HG02981 (cell line): Measurements from ENCODE around the gene SYTL3.
A peak's percentile ranks its signal among the peaks of the same experiment; 100 is the strongest.
"Not testable (repeated sequence)": the region's sequence is repeated elsewhere in the genome, so short reads cannot be mapped to it uniquely, and the experiment has no call there.

Source experiments
- ATAC-seq: cut with Tn5 transposase; IDR thresholded peaks from one replicate; pipeline ENCODE4 v1.9.1; 2021; ENCODE audit warnings: mild to moderate bottlenecking, moderate library complexity; ENCODE audit not compliant: unreplicated experiment

SYTL3 gene

DNA sequence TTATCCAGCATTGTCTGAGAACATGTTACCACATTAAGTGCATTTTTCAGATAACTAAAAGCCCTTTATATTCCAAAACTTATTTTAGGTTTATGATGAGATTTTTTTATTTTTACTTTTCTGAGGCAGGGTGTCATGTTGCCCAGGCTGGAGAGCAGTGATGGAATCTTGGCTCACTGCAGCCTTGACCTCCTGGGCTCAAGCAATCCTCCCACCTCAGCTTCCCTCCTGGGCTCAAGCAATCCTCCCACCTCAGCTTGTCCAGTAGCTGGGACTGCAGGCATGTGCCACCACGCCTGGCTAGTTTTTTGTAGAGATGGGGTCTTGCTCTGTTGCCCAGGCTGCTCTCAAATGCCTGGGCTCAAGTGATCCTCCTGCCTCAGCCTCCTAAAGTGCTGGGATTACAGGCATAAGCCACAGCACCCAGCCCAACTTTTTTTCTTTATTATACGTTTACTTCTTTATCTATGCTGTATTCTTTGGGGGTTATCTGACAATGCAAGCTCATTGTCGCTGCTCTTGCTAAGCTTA lies 11.5 kb upstream of the SYTL3 start:
- no peak for ATAC-seq

DNA sequence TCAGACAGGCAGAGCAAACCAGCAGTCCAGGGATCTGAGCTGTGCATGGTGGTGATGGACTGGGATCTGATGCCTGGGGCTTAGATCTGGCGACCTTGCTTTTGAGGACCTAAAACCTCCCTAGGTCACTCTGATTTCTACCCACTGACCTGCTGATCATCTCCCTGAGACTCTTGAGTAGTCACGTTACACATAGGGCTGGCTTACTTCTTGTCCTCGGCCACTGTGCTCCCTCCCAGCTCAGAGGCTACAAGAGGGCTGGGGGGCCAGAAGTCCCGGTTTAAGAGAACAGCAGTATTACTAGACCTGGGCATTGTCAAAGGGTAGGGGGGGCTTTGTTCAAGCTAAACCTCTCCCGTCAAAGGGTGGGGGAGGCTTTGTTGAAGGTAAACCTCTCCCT lies 10.8 kb upstream of the SYTL3 start:
- no peak for ATAC-seq

DNA sequence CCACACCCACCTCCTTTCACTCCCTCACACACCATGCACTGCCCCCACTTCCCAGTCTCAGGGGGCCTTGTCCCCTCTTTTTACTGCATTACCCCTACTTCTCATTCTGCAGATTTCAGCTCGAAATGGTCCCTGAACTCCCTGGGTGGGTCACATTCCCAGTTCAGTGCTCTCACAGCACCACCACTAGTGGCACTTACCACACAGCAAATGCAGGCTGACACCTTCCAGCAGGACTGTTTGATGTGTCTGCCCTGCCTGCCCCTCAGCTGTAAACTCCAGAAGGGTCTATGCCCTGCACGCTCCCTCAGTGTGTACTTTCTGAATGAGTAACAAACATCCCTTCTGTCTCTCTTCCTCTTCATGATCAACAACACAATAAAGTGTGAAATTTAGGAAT lies 9.3 kb upstream of the SYTL3 start:
- no peak for ATAC-seq

DNA sequence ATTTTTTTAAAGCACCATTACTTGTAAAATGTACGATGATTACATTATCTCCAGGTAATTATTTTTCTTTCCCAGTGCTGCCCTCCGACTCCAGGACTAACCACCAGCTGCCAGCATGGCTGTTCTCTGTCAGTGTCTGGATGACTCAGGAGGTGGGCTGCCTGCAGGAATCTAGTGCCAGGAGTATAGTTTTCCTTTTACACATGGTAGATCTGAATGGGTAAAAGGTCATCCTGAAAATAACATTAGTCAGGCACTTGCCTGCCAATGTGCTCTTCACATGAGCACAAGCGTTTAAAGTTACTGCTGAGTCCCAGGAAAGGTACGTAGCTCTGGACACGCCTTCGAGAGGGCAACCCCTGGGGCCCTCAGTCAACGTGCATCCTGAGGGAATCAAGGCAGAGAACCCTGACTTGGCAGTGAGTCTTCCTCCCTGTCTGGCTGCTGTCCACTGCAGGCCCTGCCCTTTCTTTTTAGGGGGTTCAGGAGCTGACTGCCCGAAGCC lies 7.7 kb upstream of the SYTL3 start:
- no peak for ATAC-seq

DNA sequence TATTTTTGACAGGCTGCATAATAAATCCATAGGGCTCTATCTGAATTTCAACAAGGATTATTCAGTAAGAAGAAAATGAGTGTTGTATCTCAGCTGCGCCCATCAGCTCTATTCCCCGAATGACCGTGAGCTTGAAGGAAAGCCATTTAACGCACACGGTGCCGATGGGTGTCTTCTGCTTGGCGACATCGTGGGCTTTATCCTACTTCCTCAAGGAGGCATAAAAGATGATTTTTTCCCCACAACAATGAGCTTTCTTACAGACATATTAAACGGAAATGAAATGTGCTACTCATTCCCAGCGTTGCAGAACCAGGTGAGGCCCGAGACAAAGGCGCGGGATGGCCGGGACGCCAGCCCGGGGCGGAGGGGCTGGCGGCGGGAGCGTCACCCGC lies 6.0 kb upstream of the SYTL3 start:
- no peak for ATAC-seq

DNA sequence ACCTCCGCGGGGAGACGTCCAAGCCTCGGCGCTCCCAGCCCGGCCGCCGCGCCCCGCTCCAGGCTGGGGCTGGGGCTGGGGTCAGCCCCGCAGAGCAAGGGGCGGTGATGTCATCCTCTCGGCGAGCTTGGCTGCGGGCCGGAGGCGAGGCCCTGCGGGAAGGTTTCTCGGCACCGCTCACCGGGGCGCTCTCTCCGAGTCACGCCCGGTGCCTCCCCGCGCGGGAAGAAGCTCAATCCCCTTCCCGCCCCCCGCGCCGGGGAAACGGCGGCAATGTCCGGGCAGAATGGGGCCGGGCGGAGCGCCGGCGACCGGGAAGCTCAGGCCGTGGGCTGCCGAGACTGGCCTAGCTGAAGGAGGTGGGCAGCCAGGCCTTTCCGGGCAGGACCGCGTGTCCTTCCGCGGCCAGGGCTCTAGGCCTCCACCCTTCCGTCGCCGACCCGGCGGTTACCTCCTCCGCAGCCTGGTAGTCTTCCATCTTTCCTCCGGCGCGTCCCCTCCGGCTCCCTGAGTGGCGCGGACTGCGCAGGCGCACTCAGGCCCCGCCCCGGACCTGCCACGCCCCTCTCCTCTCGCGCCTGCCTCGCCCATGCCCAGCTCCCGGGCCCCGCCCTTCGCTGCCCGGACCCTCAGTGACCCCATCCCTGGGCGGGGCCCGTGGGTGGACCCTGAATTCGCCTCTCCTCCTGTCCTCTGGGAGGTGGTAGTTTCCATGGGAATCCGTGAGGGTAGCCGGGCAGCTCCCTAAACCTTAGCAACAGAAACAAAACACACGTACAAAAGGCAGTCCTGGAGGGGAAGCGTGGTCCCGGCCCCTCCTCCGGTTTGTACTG lies 5.4 kb upstream of the SYTL3 start, which contains the start of gene DYNLT1:
Gene DYNLT1 (minus strand): TSS at position 513 of the 833 bp plus-strand sequence. CDS start 35 bp downstream, at position 478.
- ATAC-seq: peak; percentile 47

DNA sequence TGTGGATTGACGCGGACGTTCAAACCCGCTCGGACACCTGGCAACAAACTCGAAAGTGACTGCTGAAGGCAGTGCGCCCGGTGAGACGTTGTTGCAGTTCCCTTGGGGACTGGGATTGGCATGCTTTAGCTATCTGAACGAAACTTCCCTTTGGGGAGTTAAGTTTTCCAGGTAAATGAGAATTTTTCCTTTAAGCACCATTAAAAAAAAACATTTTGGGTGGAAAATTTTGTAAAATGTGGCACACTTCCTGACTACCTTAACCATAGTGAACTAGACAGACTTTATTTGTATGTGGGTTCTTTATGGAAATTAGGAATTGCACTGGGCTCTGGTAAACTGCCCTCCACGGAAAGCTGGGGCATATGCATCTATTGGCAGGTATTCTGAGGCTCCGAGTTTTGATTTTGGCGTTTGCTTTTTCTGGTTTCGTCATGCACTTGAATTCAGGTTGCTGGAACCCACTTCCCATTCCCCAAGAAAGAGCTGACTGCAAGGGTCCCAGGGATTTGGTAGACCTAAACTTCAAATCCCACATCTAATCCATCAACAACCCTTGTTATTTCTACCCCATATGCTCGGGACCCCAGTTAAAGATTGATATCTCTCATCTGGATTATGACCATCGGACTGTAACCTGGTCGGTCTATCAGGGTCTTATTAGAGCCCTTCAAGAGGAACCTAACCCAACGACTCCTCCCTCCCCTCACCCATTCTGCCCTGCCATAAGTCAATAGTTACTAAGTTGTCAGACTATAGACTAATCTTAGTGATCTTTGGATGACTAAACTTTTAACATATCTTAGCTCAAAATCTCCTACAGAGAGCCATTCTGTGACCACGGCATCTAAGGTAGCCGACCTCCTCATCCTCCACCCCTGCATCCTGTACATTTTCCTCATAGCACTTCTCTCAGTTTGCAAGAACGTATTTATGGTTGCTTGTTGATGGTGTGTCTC lies 4.5 kb upstream of the SYTL3 start:
- no peak for ATAC-seq

DNA sequence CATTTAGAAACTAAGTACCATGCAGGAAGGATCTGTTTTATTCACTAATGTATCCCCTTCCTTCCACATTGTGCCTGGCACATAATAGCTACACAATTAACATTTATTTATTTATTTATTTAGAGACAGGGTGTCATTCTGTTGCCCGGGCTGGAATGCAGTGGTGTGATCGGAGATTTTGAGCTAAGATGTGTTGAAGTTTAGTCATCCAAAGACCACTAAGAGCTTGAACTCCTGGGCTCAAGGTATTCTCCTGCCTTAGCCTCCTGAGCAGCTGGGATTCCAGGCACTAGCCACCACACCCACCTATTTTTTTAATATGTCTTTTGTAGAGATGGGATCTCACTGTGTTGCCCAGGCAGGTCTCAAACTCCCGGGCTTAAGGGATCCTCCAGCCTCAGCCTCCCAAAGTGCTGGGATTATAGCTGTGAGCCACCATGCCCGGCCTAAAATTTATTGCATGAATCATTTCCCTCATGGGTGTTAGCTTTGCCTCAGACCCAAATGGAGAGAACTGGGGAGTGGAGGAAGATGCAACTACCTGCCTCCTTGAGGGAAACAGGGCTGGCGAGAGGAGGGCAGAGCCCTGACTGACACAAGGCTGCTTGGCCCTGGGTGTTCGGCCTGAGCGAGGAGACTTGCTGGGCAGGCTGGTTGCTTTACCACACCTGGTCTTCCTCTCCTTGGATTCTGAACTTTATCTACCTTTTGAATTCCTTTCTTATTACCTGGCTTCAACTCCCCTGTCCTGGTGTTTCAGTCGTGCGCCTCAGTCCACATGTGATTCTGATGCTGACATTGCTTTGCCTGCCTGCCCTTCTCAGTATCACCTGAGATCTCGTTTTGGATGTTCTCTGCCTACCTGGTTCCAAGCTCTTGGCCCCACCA lies 3.6 kb upstream of the SYTL3 start:
- no peak for ATAC-seq

DNA sequence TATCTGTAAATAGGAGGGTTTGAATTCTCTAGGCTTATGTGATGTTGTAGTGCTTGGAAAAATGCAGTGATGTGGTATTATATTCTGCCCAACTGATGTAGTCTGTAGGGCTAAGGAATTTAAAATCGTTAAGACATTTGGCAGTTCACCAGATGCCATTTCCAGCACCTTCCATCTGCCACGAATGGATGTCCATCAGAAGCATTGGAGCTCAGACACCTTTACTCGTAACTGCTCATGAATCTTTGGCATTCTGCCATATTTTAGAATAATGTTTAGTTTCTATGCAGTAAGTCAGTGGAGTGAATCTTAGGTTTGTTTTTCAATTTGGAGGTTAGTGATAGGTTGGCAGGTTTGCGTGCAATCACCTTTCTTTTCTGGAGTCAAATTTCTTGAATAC lies 2.4 kb upstream of the SYTL3 start:
- no peak for ATAC-seq

DNA sequence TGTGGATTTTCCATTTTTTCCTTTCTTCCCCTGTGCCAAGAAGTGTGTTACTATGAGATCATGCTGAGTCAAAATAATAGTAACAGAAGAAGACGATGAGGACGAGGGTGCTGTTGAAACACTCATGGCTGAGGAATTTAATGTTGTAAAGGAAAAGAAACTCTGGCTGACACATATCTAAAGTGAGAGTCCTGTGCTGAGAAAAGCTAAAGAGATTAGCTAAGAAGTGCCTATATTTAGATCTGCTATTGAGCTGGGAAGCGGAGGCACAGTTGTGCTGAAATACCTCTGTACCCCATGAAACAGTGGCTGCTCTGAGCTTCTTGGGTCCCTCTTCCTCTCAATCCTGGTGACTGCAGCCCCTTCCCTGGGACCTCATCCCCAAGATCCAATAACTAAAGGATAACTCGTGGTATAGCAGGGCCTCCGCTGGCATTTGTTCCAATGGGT lies 1.1 kb upstream of the SYTL3 start:
- peak; percentile 21 for ATAC-seq

DNA sequence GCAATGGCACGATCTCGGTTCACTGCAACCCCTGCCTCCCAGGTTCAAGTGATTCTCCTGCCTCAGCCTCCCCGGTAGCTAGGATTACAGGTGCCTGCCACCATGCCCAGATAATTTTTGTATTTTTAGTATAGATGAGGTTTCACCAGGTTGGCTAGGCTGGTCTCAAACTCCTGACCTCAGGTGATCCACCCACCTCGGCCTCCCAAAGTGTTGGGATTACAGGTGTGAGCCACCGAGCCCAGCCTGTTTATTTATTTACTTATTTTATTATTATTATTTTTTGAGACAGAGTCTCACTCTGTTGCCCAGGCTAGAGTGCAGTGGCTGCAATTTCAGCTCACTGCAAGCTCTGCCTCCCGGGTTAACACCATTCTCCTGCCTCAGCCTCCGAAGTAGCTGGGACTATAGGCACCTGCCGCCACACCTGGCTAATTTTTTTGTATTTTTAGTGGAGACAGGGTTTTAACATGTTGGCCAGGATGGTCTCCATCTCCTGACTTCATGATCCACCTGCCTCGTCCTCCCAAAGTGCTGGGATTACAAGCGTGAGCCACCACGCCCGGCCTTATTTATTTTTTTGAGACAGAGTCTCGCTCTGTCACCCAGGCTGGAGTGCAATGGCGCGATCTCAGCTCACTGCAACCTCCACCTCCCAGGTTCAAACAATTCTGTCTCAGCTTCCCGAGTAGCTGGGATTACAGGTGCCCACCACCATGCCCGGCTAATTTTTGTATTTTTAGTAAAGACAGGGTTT lies 2.3 kb downstream of the SYTL3 start:
- not testable (repeated sequence) for ATAC-seq

DNA sequence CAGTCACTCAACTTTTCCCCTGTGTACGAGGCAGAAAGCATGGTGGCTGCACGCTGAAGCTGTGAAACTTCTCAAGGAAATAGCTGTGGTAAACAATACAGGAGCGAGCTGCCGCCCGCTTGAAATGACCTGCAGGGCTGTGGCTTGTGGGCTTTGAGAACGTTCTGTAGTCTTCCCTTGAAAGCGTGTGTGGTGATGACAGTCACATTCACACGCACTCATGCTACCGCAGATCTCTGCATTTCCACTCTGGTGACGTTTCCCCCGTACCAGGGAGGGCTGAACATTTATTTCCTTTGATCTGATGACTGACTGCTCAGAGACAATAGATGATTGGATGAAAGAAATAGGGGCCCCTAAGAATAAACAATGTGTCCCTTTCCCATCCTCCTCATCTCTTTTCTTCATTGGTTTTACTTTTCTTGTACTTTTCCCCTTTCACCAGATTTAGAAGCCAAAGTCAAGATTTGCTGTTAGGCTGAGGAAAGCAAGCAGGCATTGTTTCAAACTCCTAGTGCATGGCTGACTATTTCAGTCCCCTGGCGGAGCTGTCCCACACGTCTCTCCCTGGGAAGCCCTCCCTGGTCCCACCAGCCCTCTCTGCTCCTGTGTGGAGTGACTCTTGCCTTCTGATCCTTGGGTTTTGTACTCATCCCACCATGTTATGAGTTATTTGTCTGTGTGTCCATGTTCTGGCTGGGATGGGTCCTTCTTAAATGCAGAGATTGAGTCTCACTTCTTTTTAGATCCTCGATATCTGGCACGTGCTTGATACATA lies 3.9 kb downstream of the SYTL3 start:
- ATAC-seq: peak; percentile 50

DNA sequence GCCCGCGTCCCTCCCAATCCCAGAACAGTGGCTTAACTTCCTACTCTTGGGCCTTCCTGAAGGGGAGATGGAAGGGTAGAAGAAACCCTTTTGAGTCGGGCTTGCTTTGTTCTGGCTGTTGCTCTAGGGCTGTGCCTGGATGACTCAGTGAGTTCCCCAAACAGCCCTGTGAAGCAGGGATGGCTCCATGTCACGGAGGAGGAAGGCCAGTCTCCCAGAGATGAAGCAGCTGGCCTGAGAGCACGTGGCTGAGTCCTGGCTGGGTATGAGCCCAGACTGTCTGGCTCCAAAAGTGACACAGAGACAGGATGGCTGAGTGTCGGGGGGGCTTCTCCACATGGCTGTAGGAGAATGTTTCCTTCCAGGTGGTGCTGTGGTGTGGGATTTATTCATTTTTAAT lies 4.6 kb downstream of the SYTL3 start:
- no peak for ATAC-seq

DNA sequence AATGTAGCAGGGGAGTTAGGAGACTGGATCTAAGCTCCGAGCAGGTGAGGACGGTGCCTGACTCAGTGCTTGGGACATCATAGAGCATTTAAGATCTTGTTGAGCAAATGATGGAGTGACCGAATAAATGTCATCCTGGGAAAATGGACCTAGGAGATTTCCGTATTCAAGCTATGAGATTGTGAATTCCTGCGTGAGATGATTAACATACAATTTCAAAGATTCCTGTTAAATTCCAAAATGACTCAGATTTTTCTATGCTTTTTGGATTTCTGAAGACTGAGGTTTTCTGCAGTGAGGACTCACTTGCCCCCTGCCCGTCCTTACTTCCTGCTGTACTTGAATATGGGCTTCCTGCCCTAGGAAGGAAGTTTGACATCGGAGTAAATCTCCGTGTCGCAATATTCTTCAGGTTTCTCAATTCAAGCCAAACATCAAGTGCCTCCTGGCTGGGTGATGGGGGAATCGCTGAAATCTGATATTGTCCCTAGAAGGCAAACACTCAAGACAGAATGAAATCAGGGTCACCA lies 5.2 kb downstream of the SYTL3 start:
- ATAC-seq: no peak

DNA sequence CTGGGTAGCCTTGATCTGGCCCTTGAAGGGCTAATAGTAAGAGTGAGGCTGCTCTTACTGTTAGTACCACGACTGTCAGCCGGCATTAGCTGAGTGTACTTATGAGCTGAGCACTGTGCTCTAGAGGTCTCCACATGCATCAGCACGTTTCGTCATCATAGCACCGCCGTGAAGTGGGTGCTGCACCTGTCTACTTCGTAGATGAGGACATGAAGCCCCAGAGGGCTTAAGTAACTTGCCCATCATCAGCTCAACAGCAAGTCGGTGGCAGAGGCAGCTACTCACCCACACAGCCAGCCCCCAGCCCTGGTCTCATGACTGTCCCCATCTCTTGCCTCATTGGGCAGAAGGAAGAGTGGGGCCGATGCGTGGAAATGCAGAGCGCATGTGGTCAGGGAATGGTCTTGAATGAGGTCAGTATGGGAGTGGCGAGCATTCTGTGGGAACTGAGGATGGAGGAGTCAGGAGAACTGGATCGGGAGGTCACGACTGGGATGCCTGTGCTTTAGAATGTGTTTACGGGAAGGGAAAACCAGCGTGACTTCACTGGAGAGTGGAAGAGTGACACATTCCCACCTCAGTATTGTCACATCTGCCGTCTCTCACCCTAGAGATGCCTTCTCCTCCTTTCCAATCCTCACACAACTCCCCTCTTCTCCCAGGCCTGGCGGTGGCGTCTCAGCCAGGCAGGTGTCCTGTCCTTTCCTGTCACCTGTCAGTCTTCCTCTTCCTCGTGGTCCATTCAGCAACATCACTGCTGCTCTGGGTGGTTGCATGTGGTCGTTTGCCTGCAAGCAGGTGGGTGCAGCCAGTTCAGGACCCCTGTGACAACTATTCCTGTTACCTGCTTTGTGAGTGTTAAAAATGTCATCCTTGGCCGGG lies 6.0 kb downstream of the SYTL3 start:
- ATAC-seq: no peak

DNA sequence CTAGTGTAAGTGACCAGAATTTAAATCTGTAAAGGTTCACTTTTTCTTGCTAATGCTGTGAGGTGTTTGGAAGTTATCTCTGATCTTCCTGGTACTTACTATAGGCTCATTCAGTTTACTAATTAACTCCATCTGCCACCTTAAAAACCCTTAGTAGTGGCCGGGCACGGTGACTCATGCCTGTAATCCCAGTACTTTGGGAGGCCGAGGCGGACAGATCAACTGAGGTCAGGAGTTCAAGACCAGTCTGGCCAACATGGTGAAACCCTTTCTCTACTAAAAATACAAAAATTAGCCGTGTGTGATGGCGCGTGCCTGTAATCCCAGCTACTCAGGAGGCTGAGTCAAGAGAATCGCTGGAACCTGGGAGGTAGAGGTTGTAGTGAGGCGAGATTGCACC lies 7.1 kb downstream of the SYTL3 start:
- not testable (repeated sequence) for ATAC-seq

DNA sequence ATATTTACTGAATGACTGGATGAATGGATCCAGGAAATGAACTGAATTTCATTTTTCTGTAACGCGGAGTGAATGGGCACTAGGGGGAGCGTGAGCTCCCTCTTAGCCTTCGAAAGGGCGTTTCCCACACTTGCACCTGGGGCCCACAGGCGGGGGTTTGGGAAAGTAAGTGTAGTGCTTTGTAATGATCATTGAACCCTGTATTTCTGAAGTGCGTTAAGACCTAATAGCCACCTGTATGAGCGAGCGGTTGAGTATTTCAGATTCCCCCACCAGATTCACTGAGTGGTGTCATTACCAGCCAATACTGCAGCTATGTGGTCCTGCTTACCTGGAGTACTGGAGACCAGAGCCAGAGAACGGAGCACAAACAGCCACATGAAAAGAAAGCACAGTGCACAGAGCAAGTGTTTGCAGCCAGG lies 10.5 kb downstream of the SYTL3 start:
- ATAC-seq: no peak
